ENCODE measurements around the gene ANKRD2.

DNA sequence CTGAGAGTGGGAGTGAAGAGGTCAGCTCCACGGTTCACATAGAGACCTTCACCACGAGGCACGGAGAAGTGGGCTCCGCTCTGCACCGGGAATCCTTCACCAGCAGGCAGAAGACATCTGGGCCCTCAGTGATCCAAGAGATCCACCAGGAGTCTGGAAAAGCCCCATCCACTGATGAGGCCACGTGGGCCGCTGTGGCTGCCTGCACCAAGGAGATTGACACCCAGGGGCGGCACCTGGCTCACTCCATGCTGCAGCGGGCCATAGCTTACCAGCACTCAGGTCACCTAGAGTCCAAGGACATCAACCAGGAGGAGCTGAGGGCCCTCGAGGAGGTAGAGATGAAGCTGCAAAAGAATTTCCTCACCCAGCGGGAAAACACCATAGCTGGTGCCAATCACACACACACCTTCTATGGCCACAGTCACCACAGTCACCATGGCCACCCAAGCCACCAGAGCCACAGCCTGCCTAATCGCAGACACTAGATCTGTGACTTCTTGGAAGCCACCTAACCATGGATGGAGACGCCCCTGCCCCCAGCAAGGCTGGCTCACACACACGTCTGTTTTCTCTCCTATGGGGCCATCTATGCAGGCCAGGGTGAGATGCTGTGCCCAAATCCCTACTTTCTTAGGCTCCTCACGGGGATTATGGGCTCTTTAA is 17.6 kb downstream of the ANKRD2 start:
- TF ChIP-seq CTCF (IDR thresholded peaks at IDR 0.05) (no peak), EP300 (IDR thresholded peaks at IDR 0.05) (no peak)
